GM21786 (cell line): ENCODE measurements around the gene TEX264.

Source experiments
- ATAC-seq: cut with Tn5 transposase; IDR thresholded peaks from one replicate; pipeline ENCODE4 v1.9.1; 2021; ENCODE audit not compliant: unreplicated experiment

TEX264 gene

DNA sequence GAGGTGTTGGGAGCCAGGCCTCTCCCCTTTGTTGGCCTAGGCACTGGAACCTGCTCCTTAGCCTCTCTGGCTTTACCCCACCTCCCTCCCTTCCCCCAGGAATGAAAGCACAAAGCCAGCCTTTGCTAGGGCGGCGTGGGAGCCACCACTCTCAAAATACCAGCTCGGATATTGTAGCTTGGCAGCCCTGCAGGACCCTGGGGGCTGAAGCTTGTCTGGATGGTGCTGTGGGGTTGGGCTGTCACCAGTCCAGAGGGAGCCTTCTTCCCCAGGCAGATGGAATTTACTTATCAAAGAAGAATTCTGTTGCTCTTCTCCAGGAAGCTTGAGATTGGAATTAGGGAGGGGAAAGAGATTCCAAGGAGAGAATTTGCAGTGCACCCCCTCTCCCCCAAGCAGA lies 20.9 kb downstream of the TEX264 start:
- no peak for ATAC-seq

DNA sequence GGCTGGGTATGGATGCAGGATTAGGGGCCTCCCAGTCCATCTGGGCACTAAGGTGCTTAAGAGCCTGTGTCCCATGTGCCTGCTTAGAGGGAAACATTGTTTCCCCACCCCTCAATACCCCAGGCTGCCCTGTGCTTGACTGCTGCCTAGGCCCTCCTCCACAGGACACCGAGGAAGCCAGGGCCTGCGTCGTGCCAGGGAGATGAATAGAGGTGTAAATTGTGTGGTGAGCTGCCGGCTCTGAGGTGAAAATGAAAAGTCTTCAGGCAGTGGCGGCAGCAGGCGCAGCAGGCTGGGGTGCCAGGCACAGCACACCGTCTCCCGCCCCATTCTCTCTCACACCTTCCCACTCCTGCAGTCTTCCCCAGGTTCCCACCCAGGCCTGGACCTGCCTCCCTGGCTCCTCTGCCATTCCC lies 21.9 kb downstream of the TEX264 start:
- ATAC-seq = no peak

DNA sequence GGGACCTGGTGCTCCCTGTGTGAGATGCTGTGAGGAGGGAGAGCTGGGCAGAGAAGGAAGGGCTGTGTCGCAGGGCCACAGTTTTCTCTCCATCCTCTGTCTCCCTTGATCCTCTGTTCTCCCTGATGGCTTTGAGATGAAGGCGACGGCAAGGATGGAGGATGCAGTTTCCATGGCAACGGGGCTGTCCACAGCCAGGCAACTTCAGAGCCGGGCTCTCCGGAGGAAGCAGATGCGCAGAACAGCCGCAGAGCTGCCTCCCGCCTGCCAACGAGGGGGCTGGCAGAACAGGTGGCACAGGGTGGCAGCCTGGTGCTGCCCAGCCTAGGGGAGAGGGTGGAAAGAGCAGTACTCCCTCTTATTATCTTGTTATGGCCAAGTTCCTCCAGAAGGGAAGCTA lies 25.9 kb downstream of the TEX264 start:
- no peak for ATAC-seq

DNA sequence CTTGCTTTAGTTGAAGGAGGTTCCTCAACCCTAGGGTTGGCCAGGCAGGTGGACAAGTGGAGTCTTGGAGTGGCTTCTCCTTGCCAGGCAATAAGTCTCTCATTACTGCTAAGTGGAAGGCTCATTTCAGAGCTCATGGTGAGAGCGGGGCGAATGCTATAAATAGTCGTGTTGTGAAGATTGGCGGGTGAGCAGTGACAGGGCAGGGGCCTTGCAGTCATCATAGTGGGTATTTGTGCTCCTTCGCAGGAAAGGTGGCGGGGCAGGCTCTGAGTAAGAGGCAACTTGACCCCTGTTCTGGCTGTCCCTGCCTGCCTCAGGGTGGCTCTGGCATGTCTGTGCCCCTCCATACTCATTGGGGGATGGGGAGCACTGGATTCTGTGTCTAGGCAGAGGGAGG lies 27.2 kb downstream of the TEX264 start:
- no peak for ATAC-seq

DNA sequence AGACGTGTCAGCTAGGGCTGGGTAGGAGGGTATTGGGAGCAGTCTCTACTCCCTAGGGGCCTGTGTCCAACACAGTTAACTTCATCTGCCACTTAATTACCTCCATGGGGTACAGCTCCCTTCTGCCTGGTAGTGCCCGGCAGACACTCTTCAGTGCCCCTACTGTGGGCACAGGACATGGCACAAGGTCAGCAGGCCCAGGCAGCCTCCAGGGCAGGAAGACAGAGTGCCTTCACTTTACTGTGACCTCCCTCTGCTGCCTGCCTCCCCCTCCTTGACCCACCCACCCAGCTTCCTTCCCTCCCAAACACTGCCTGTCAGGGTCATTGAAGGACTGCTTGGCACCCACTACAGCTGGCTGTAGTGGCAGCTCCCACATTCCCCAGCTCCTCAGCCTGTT lies 29.4 kb downstream of the TEX264 start:
- no peak for ATAC-seq

DNA sequence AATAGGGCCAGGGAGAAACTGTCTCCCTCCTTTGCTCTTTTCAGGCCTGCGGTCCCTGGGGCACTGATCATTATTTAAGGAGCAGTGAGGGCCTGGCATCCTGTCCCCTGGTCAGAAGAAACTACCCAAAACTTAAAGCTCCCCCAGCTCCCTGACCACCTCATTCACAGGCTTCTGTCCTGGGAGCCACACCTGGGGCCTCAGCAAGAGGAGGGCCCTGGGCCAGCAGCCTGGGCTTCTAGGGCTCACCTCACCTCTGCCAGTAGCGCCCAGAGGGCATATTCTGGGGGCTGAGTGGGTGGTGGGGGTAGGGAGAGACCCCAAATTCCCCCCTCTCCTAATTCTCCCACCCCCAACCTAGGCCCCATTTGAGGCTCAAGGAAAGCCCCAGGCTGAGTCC lies 31.1 kb downstream of the TEX264 start:
- ATAC-seq = no peak

DNA sequence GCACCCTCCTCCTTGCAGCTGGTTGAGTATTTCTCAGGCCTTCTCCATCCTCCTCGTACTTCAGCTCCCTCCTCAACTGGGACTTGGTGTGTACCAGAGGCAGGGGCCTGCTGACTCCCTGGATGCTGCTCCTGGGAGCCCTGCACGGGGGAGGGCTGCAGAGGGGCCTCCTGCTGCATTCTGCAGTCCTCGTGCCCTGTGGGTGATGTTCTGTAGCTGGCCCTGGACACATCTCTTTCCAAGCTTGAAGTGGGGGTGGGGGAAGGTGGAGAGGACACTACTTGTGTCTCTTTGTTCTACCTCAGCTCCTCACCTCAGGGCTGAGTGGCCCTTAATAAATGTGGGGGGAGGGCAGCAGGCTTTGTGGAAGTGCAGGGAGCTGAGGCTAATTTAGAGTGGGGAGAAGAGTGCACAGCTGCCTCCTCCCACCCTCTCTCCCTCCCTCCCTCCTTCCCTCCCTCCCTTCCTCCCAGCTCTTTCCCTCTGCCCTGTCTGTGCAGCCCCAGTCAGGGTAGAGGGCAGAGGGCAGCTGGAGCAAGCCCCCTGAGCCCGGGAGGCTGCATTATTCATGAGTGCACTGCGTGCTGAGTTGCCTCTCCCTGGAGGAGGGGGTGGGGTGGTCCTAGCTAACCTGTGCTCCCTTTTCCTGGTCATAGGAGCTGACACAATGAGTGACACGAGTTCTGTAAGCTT lies 32.2 kb downstream of the TEX264 start:
- no peak for ATAC-seq

DNA sequence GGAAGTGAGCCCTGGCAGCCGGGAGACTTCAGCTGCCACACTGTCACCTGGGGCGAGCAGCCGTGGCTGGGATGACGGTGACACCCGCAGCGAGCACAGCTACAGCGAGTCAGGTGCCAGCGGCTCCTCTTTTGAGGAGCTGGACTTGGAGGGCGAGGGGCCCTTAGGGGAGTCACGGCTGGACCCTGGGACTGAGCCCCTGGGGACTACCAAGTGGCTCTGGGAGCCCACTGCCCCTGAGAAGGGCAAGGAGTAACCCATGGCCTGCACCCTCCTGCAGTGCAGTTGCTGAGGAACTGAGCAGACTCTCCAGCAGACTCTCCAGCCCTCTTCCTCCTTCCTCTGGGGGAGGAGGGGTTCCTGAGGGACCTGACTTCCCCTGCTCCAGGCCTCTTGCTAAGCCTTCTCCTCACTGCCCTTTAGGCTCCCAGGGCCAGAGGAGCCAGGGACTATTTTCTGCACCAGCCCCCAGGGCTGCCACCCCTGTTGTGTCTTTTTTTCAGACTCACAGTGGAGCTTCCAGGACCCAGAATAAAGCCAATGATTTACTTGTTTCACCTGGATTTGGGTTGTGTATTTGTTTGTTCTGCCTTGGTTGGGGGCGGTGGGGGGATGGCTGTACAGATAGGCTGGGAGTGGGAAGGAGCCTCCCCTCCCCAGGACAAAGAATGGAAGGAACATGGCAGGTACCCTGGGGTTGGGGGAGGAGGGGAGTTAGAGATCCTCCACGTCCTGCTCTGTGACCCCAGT lies 32.9 kb downstream of the TEX264 start:
- ATAC-seq = no peak

DNA sequence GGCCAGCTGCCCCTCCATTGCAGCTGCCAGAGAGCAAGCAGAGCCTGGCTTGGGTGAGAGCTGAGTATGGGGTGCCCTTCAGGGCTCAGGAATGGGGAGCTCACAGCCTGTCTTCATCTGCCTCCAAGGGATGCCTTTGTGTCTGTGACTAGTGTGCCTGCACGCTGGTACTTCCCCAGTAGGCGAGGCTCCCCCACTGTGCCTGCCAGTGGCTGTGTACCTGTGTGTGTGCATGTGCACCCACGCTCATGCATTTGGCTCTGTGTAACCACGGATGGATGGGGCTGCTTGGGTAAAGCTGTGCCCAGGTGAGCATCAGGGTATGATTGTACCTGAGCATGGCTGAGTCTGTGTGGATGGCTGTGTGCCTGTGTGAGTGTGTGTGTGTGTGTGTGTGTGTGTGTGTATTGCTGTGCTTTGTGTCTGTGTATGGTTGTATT lies 33.5 kb downstream of the TEX264 start:
- no peak for ATAC-seq

DNA sequence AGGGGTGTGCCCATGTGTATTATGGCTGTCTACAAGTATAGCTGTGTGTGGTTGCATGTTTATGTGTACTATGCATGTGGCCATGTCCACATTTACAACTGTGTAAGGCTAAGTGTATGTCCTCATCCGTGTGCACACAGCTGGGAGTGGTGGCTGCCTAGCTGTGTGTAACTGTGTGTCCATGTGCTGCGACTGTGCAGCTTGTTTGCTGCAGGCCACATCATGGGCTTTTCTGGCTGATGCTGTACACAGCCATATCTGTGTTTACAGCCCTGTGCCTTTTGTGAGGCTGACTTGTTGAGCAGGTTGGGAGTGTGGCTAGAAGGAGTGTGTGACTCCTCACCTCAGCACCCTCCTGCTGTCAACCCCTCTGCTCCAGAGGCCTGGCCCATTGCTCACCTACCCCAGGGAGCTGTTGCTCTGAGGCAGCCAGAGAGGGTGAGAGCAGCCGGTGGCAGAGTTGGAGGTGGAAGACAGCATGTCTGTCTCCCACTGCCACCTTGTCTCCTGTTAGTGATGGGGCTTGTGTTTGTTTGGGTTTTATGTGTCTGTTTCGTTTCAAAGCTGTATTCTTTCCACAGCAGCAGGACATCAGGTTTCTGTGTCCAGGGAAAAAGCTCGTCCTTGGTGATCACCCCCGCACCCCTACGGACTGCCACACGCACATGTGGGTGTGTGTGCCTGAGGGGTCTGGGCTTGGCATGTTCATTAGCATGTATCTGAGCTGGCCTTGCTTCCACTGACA lies 34.4 kb downstream of the TEX264 start:
- no peak for ATAC-seq

DNA sequence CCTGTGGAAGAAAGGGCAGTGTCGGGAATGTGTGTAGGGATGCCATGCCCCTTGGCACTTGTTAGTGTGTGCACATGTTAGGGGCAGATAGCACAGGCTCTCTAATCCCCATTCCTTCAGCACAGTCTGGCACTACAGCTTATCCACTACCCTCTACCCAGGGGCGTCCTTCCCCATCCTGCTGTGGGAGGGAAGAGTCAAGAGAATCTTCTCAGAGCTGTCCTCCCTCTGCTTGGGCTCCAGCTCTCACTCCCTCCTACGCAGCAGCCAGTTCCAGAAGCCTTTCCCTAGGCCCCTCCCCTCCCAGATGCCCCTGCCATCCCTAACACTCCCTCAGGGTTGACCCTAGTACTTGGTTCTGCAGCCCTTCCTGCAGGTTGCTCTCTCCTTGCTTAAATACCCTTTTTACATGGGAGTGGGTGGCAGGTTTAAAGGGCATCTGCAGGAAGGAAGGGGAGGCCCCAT lies 35.0 kb downstream of the TEX264 start:
- ATAC-seq = no peak

DNA sequence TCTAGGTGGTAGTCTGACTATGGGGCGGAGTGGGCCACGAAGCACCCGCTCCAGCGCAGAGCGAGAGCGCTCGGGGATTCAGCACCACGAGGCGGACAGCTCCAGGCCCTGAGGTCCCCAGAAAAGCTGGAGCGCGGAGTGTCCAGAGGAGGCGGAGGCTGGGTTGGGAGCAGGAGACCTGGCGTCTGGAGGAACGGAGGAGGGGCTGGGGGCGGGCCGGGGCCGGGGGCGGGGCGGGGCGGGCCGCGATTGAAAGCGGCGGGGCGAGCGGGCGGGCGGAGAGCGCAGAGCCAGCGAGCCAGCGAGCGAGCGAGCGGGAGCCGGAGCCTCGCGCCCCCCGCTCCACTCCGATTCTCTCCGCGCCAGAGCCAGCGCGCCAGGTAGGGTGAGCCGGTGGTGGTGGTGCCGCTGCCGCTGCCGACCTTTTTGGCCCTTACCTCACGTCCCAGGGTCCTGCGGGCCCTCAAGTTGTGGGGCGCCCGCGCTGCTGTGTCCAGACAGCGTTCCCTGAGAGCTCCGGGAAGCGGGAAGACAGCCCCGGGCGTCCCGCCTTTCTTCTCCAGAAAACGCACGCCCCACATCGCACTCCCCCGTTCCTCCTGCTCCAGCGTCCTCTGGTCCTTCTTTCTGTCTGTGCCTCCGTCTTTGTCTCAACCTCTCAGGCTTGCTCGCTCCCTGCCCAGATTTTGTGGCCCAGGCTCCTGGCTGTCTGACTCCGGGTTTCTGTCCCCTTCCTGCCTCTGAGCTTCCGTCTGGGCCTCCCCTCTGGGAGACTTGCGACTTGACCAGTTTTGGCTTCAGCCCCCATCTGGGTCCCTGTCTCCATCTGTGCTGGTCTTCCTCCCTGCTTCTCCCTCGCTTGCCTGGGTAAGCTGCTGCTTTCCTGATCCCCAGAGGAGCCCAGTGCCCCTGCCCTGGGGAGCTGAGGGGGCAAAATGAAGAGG lies 36.0 kb downstream of the TEX264 start, which contains the start of gene GRM2:
Gene GRM2 (plus strand): TSS at position 281 of the 944 bp plus-strand sequence. CDS start 1,916 bp downstream, outside the sequence.
- no peak for ATAC-seq

DNA sequence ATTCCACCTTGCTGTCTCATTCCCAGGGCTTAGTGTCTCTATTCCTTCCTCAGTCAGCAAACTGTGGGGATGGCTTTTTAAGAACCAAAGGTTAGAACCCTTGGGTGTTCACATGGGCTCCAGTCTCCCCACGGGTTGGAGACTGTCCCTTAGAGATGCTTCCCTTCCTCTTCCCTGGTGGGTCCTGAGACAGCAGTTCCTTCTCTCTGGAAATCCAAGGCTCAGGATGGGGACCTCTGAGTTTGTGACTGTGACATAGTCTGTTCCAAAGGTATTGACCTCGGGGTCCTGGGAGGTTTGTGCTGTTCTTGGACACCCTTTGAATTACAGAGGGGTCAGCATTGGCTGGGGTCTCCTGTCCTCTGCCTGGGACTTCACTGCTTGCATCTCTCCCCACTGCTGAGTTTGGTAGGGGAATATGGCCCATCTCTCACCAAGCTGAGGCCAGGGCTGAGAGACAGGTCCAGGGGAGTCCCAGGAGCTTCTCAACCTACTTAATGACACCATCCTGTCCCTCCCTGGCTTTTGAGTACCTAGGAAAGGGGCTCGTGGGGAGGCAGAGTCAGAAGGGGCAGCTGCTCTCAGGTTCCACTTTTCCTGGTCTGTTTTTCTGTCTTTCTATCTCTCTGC lies 37.3 kb downstream of the TEX264 start:
- no peak for ATAC-seq

DNA sequence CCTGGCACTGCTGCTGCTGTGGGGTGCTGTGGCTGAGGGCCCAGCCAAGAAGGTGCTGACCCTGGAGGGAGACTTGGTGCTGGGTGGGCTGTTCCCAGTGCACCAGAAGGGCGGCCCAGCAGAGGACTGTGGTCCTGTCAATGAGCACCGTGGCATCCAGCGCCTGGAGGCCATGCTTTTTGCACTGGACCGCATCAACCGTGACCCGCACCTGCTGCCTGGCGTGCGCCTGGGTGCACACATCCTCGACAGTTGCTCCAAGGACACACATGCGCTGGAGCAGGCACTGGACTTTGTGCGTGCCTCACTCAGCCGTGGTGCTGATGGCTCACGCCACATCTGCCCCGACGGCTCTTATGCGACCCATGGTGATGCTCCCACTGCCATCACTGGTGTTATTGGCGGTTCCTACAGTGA lies 38.0 kb downstream of the TEX264 start:
- no peak for ATAC-seq

DNA sequence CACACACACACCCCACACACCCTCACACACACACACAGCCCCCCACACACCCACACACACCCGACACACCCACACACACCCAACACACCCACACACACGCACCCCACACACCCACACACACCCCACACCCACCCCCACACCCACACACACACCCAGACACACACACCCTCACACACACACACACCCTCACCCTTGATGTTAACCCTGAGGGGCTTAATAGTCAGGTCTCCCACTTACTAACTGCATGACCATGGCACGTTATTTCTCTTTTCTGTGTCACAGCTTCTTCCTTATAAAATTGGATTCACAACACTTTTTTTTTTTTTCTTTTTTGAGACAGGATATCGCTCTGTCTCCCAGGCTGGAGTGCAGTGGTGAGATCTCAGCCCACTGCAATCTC lies 38.6 kb downstream of the TEX264 start:
- no peak for ATAC-seq

DNA sequence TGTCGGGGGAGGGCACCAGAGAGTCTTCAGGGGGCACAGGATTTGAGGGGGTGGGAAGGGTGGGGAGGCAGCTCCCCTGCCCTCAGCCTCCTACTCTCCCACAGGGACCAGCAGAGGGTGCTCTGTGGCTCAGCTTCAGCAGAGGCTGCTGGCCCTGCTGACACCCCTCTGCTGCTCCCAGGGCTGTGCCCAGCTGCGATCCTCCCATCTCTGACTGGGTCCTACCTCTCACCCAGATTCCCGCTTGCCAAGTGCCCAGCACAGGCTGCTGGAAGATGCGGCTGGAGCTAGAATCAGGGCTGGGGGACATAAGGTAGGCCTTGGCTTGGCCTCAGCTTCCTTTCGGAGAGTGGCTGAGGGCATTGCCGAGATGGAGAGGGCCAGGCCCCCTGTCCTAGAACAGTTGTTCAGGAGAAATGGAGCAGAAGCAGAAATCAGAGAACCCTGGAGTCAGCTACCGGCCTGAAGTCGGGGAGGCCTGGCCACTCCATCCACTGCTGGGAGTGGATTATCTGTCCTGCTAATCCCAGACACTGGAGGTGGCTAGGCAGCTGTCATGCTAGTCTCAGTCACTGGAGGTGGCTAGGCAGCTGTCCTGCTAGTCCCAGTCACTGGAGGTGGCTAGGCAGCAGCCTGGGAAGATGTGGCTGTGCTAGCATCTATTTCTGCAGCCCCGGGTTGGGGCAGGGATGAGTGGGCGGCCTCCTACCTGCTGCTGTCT lies 39.7 kb downstream of the TEX264 start:
- ATAC-seq = no peak

DNA sequence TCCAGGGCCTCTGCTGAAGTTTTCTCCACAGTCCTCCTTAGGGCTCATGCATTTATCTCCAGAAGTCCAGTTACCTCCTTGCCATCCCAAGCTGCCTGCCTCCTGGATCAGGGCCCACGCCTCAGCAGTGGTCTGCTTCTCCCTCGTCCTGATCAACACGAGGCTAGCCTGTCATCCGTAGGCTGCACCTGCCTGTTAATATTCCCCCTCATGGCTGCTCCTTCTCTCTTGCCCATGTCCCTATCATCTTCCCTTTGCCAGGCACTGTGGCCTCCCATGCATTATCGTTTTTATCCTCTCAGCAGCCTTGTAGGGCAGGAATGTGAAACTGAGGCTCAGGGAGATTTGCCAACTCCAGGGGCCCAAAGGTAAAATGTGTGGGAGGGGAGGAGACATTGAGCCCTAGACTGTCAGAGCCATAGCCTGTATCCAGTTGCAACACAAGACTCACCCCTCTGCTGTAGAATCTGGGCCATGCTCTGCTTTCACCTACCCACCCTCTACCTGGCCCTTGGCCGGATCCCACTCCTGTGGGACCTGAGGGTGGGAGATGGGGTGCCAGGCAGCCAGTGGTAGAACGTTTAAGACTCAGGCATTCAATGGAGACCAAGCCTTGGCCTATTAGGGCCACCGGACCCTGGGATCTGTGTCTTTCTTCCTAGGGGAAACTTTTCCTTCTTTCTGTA lies 40.4 kb downstream of the TEX264 start:
- ATAC-seq = no peak

DNA sequence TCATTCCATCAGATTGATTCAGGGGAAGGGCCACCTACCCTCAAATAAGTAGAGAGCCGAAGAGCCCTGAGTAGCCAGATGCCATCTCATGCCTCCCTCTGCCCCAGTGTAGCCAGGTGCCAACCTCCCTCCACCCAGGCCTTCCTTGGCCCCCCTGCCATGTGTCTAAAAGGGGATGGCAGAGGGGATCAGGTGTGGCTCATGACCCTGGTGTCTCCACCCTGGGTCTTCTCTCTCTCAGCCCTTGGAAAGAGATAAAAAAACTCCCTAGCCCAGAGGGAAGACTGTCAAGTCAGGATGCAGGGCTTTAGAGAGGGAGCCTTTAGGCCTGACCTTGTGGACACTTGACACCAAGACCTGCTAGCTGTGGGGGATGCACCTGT lies 41.0 kb downstream of the TEX264 start:
- ATAC-seq = no peak

DNA sequence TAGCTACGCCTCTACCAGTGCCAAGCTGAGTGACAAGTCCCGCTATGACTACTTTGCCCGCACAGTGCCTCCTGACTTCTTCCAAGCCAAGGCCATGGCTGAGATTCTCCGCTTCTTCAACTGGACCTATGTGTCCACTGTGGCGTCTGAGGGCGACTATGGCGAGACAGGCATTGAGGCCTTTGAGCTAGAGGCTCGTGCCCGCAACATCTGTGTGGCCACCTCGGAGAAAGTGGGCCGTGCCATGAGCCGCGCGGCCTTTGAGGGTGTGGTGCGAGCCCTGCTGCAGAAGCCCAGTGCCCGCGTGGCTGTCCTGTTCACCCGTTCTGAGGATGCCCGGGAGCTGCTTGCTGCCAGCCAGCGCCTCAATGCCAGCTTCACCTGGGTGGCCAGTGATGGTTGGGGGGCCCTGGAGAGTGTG lies 41.5 kb downstream of the TEX264 start:
- ATAC-seq = no peak
